Activated B cell treated with CpG ODN at 0.5 μM for 24 hours (primary cell): Measurements from ENCODE around the gene TET3. TPM values are rescaled to one million over a fixed set of nuclear protein-coding genes. Genes with fewer than 3 reads are reported as not detected.

Source experiments
- ATAC-seq: fragments of 200-7000 bp; cut with Tn5 transposase; one replicate; pipeline ENCODE4 v1.10.0; 2021; ENCODE audit warnings: low read depth, mild to moderate bottlenecking, moderate library complexity
- CTCF ChIA-PET: fragments of 350-600 bp; sonication (Branson Sonifier 250); formaldehyde crosslinking; loops from one replicate; lab custom pipeline; 2021; ENCODE audit warnings: antibody characterized with exemption; lab: Charles Lee
- POLR2A ChIA-PET: fragments of 350-600 bp; sonication (Branson Sonifier 250); formaldehyde crosslinking; loops from one replicate; lab custom pipeline; 2021; ENCODE audit warnings: antibody characterized with exemption; lab: Charles Lee
- DNase-seq: peaks from one replicate; pipeline ENCODE4 v3.0.0; 2022
- H3K27ac Mint-ChIP-seq: one replicate; pipeline ENCODE4 v1.8.0; 2020; ENCODE audit warnings: mixed read lengths
- H3K27me3 Mint-ChIP-seq: one replicate; pipeline ENCODE4 v1.8.0; 2021; ENCODE audit warnings: mixed read lengths
- H3K36me3 Mint-ChIP-seq: one replicate; pipeline ENCODE4 v1.8.0; 2021; ENCODE audit warnings: low read depth, mixed read lengths
- H3K4me1 Mint-ChIP-seq: one replicate; pipeline ENCODE4 v1.8.0; 2021; ENCODE audit warnings: mixed read lengths
- H3K4me3 Mint-ChIP-seq: one replicate; pipeline ENCODE4 v1.8.0; 2020; ENCODE audit warnings: mild to moderate bottlenecking, mixed read lengths
- H3K9me3 Mint-ChIP-seq: one replicate; pipeline ENCODE4 v1.8.0; 2020; ENCODE audit warnings: mixed read lengths
- CTCF ChIP-seq: fragments of 200-600 bp; IDR thresholded peaks from one replicate; pipeline ENCODE4 v1.8.0; 2022; ENCODE audit warnings: antibody characterized with exemption, mild to moderate bottlenecking
- intact Hi-C: fragments of 100-400 bp; cut with micrococcal nuclease; formaldehyde crosslinking; loops from one replicate; pipeline ENCODE4 v1.15.1; 2024
- total RNA-seq: library from RNA; stranded (reverse); gene quantifications from 2 replicates; pipeline ENCODE4 v1.2.3, GENCODE V29; 2022

Gene TET3
- total RNA-seq, 1 donor from 2014 or later: 60.1 TPM

- Mint-ChIP-seq H3K27ac (peak overlapping the region; percentile 87), H3K4me3 (peak overlapping the region; percentile 81), H3K4me1 (peaks cover 79% of the 10 kb centered on the region), H3K36me3 (peaks cover 30% of the 10 kb centered on the region), H3K27me3 (peaks cover 4% of the 10 kb centered on the region), H3K9me3 (no peaks in the 10 kb centered on the region)
- peak; percentile 34 for DNase-seq
- intact Hi-C loops: loop anchor here (1.0 to 5.0 kb wide), 5 partner anchors 13 to 214 kb away; partner anchors contain the start of genes BOLA3 and MTHFD2
- no peak for ATAC-seq
- no peak for TF ChIP-seq CTCF
- ChIA-PET CTCF (no interaction called here), POLR2A (interaction anchor here (0.5 to 1.2 kb wide), 3 partner anchors 11 to 195 kb away, joined by 3 to 5 read pairs (median 4); partner anchors contain the start of gene MOB1A)
Measured at GRCh38 chr2:73983322-73984202, 1.1 kb upstream of the TET3 start.

GRCh38 chr2:73984922-73985307 is 205 bp downstream of the TET3 start:
- POLR2A ChIA-PET: interaction anchor here (0.6 to 5.1 kb wide), 15 partner anchors 9 to 194 kb away, joined by 3 to 36 read pairs (median 4); partner anchors contain the start of genes DGUOK and MOB1A
- ATAC-seq (peak; percentile 23), DNase-seq (peak; percentile 78)
- peak overlapping the region; percentile 61 for H3K4me3 Mint-ChIP-seq
- no peaks in the 10 kb centered on the region for H3K9me3 Mint-ChIP-seq
- peaks cover 42% of the 10 kb centered on the region for H3K36me3 Mint-ChIP-seq
- CTCF ChIA-PET: no interaction called here
- H3K27me3 Mint-ChIP-seq: no peaks in the 10 kb centered on the region
- peaks cover 80% of the 10 kb centered on the region for H3K4me1 Mint-ChIP-seq
- no peak overlapping the region for H3K27ac Mint-ChIP-seq
- TF ChIP-seq CTCF: no peak
- intact Hi-C loops: loop anchor here (1.0 to 5.0 kb wide), 10 partner anchors 14 to 212 kb away; partner anchors contain the start of genes BOLA3, DGUOK, MOB1A and MTHFD2

- Mint-ChIP-seq H3K27me3 (no peaks in the 10 kb centered on the region), H3K4me1 (peaks cover 82% of the 10 kb centered on the region), H3K27ac (peak overlapping the region; percentile 89), H3K4me3 (peak overlapping the region; percentile 90), H3K36me3 (peaks cover 47% of the 10 kb centered on the region), H3K9me3 (no peaks in the 10 kb centered on the region)
- intact Hi-C loops: loop anchor here (1.0 to 2.0 kb wide), 7 partner anchors 15 to 543 kb away; partner anchors contain the start of genes AUP1, DGUOK, HTRA2 and MOB1A
- TF ChIP-seq CTCF: no peak
- peak; percentile 72 for ATAC-seq
- POLR2A ChIA-PET: interaction anchor here (0.6 to 5.1 kb wide), 20 partner anchors 8 to 569 kb away, joined by 3 to 36 read pairs (median 4); partner anchors contain the start of genes DGUOK, MOB1A and MTHFD2
- CTCF ChIA-PET: no interaction called here
- peak; percentile 81 for DNase-seq
Measured at GRCh38 chr2:73985308-73986084, 786 bp downstream of the TET3 start.

- no peaks in the 10 kb centered on the region for H3K27me3 Mint-ChIP-seq
- ChIA-PET CTCF (no interaction called here), POLR2A (interaction anchor here (0.6 to 5.1 kb wide), 21 partner anchors 8 to 568 kb away, joined by 3 to 36 read pairs (median 4); partner anchors contain the start of genes DGUOK, MOB1A and MTHFD2)
- H3K4me1 Mint-ChIP-seq: peaks cover 78% of the 10 kb centered on the region
- intact Hi-C loops: loop anchor here (2.0 kb wide), 1 partner anchor 543 kb away; the partner anchor contains the start of genes AUP1 and HTRA2
- H3K27ac Mint-ChIP-seq: peak overlapping the region; percentile 89
- peak overlapping the region; percentile 90 for H3K4me3 Mint-ChIP-seq
- TF ChIP-seq CTCF: no peak
- peaks cover 53% of the 10 kb centered on the region for H3K36me3 Mint-ChIP-seq
- no peaks in the 10 kb centered on the region for H3K9me3 Mint-ChIP-seq
- ATAC-seq (no peak), DNase-seq (peak; percentile 30)
Measured at GRCh38 chr2:73986085-73986681, 1.5 kb downstream of the TET3 start.
